ENCODE measurements around the gene POU2AF1.

POU2AF1 gene

GRCh38 chr11:111360150-111361043, 18.7 kb downstream of the POU2AF1 start:
- DNase-seq (ENCODE audit: low spot score) = no peak

GRCh38 chr11:111359223-111360149, 19.6 kb downstream of the POU2AF1 start:
- DNase-seq (ENCODE audit: low spot score) = no peak

- no peak for DNase-seq (ENCODE audit: low spot score)
Observed at GRCh38 chr11:111358038-111359001, 20.8 kb downstream of the POU2AF1 start.

- DNase-seq (ENCODE audit: low spot score) = no peak
Observed at GRCh38 chr11:111357150-111358037, 21.7 kb downstream of the POU2AF1 start.

- no peak for DNase-seq (ENCODE audit: low spot score)
Observed at GRCh38 chr11:111356660-111357048, 22.4 kb downstream of the POU2AF1 start.

- DNase-seq (ENCODE audit: low spot score) = no peak
Observed at GRCh38 chr11:111355956-111356659, 23.0 kb downstream of the POU2AF1 start.

- DNase-seq (ENCODE audit: low spot score) = no peak
Observed at GRCh38 chr11:111355101-111355500, 24.0 kb downstream of the POU2AF1 start.

GRCh38 chr11:111354601-111354891, 24.5 kb downstream of the POU2AF1 start:
- DNase-seq (ENCODE audit: low spot score) = no peak

- no peak for DNase-seq (ENCODE audit: low spot score)
Observed at GRCh38 chr11:111353776-111354600, 25.1 kb downstream of the POU2AF1 start.

- no peak for DNase-seq (ENCODE audit: low spot score)
Observed at GRCh38 chr11:111352935-111353710, 26.0 kb downstream of the POU2AF1 start.

- DNase-seq (ENCODE audit: low spot score) = no peak
Observed at GRCh38 chr11:111352231-111352746, 26.8 kb downstream of the POU2AF1 start.

GRCh38 chr11:111351374-111352055, 27.6 kb downstream of the POU2AF1 start:
- DNase-seq (ENCODE audit: low spot score) = no peak

- no peak for DNase-seq (ENCODE audit: low spot score)
Observed at GRCh38 chr11:111350811-111351210, 28.3 kb downstream of the POU2AF1 start.

- no peak for DNase-seq (ENCODE audit: low spot score)
Observed at GRCh38 chr11:111349191-111349695, 29.8 kb downstream of the POU2AF1 start.

- no peak for DNase-seq (ENCODE audit: low spot score)
Observed at GRCh38 chr11:111348147-111348546, 30.9 kb downstream of the POU2AF1 start.

- no peak for DNase-seq (ENCODE audit: low spot score)
Observed at GRCh38 chr11:111347723-111348115, 31.4 kb downstream of the POU2AF1 start.

GRCh38 chr11:111347002-111347722, 31.9 kb downstream of the POU2AF1 start:
- no peak for DNase-seq (ENCODE audit: low spot score)

Measured in germinal center (tissue), 1 donor.